Nephron progenitor cell (in vitro differentiated cells): ENCODE data around the gene CYP46A1.
A peak's percentile ranks its signal among the peaks of the same experiment; 100 is the strongest.

Experiments used
- DNase-seq: peaks from one replicate; pipeline ENCODE4 v3.0.0; 2021
- H3K27ac Mint-ChIP-seq: 2 replicates; pipeline ENCODE4 v1.8.0; 2021; ENCODE audit warnings: mild to moderate bottlenecking, moderate library complexity, mixed read lengths
- H3K27me3 Mint-ChIP-seq: 2 replicates; pipeline ENCODE4 v1.8.0; 2021; ENCODE audit warnings: mild to moderate bottlenecking, low read depth, mixed read lengths; ENCODE audit not compliant: poor library complexity
- H3K36me3 Mint-ChIP-seq: 2 replicates; pipeline ENCODE4 v1.8.0; 2021; ENCODE audit warnings: low read depth, mixed read lengths
- H3K4me1 Mint-ChIP-seq: 2 replicates; pipeline ENCODE4 v1.8.0; 2021; ENCODE audit warnings: mixed read lengths
- H3K4me3 Mint-ChIP-seq: 2 replicates; pipeline ENCODE4 v1.8.0; 2021; ENCODE audit warnings: mild to moderate bottlenecking, moderate library complexity, mixed read lengths
- H3K9me3 Mint-ChIP-seq: 2 replicates; pipeline ENCODE4 v1.8.0; 2021; ENCODE audit warnings: mild to moderate bottlenecking, moderate library complexity, mixed read lengths
- CTCF ChIP-seq: fragments of 200-600 bp; sonication (generic); IDR thresholded peaks from 2 replicates; pipeline ENCODE4 v1.5.0; 2021; ENCODE audit warnings: antibody characterized with exemption

CYP46A1 gene

GRCh38 chr14:99654235-99654985 lies 29.7 kb upstream of the CYP46A1 start:
- no peaks in the 10 kb centered on the region for H3K36me3 Mint-ChIP-seq
- TF ChIP-seq CTCF = no peak
- H3K4me1 Mint-ChIP-seq = peaks cover 17% of the 10 kb centered on the region
- H3K9me3 Mint-ChIP-seq = no peaks in the 10 kb centered on the region
- H3K27me3 Mint-ChIP-seq = peaks cover 48% of the 10 kb centered on the region
- H3K4me3 Mint-ChIP-seq = no peak overlapping the region
- DNase-seq = no peak
- no peak overlapping the region for H3K27ac Mint-ChIP-seq

GRCh38 chr14:99655521-99655920 lies 28.6 kb upstream of the CYP46A1 start:
- TF ChIP-seq CTCF = no peak
- Mint-ChIP-seq H3K4me3 (no peak overlapping the region), H3K27me3 (peaks cover 59% of the 10 kb centered on the region), H3K4me1 (peaks cover 23% of the 10 kb centered on the region), H3K9me3 (no peaks in the 10 kb centered on the region), H3K36me3 (no peaks in the 10 kb centered on the region), H3K27ac (no peak overlapping the region)
- no peak for DNase-seq

- no peak for DNase-seq
- H3K27me3 Mint-ChIP-seq = peaks cover 66% of the 10 kb centered on the region
- H3K9me3 Mint-ChIP-seq = no peaks in the 10 kb centered on the region
- H3K27ac Mint-ChIP-seq = no peak overlapping the region
- H3K4me3 Mint-ChIP-seq = no peak overlapping the region
- TF ChIP-seq CTCF = no peak
- H3K36me3 Mint-ChIP-seq = no peaks in the 10 kb centered on the region
- peaks cover 28% of the 10 kb centered on the region for H3K4me1 Mint-ChIP-seq
Observed at GRCh38 chr14:99656171-99656570, 27.9 kb upstream of the CYP46A1 start.

- Mint-ChIP-seq H3K27ac (peak overlapping the region; percentile 7), H3K4me3 (no peak overlapping the region), H3K36me3 (no peaks in the 10 kb centered on the region), H3K9me3 (no peaks in the 10 kb centered on the region), H3K27me3 (peaks cover 76% of the 10 kb centered on the region), H3K4me1 (peaks cover 28% of the 10 kb centered on the region)
- no peak for DNase-seq
- no peak for TF ChIP-seq CTCF
Observed at GRCh38 chr14:99657645-99658155, 26.4 kb upstream of the CYP46A1 start.

- Mint-ChIP-seq H3K9me3 (no peaks in the 10 kb centered on the region), H3K4me1 (peaks cover 32% of the 10 kb centered on the region), H3K27me3 (peaks cover 83% of the 10 kb centered on the region), H3K36me3 (no peaks in the 10 kb centered on the region), H3K4me3 (no peak overlapping the region), H3K27ac (peak overlapping the region; percentile 7)
- TF ChIP-seq CTCF = no peak
- no peak for DNase-seq
Observed at GRCh38 chr14:99658218-99658845, 25.8 kb upstream of the CYP46A1 start.
